GM12892 (cell line): ENCODE measurements around the gene SURF4.

Experiments used
- POLR2A ChIP-seq: IDR thresholded peaks from 2 replicates; pipeline ENCODE4 v1.6.1; 2011; ENCODE audit warnings: low read depth, low read length, control low read depth
- POLR2AphosphoS5 ChIP-seq: IDR thresholded peaks from 2 replicates; pipeline ENCODE4 v1.6.1; 2011; ENCODE audit warnings: low read depth, low read length, control low read depth
- TAF1 ChIP-seq: IDR thresholded peaks from 2 replicates; pipeline ENCODE4 v1.6.1; 2011; ENCODE audit warnings: low read depth, mild to moderate bottlenecking, control low read depth, low read length, borderline replicate concordance

DNA sequence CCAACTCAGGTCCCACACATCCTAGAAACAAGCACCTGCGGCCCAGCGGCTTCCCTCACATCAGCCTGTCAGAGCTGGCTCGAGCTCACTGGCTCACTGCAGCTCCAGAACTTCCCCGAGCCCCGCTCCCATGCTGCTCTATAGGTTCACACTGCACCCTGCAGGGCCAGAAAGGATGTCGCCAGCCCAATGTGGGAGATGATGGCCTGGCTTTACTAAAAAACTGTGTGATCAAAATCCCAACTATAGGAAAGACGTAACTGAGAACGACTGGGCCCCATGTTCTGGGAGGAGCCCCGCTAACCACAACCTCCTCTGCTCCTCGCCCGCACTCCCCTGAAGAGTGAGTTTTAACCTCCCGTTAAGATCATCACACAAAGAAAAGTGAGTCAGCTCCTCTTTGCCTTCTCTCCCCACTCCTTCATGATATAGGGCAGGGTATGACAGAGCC lies 4.6 kb downstream of the SURF4 start:
- TF ChIP-seq TAF1, result no peak
- no peak for TF ChIP-seq POLR2AphosphoS5
- TF ChIP-seq POLR2A, result no peak
